GM11168 (cell line): ENCODE data around the gene SRD5A2.
"Not testable (repeated sequence)": the region's sequence is repeated elsewhere in the genome, so short reads cannot be mapped to it uniquely, and the experiment has no call there.

Experiments used
- in situ Hi-C: fragments of 300-500 bp; cut with MboI; formaldehyde crosslinking; loops from one replicate; pipeline ENCODE4 v1.12.0; 2022; ENCODE audit warnings: low sequenced_read_pairs; ENCODE audit not compliant: unreplicated experiment

Gene SRD5A2

DNA sequence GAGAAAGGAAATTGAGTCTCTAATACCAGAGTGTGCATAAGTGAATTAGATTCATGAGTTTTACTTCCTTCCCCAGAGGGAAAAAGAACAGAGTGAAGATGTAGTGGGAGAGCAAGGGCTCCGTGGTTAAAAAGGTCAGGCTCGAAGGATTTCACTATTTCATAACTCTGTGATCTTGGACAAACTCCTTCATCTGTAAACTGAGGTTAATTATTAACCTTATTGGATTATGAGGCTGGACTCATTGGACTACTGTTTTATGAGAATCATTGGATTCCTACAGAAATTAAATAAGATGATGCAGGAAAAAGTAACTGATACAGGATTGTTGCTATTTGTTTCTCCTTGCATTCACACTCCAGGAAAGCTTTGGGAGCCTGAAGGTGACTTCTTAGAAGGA, 45.0 kb downstream of the SRD5A2 start:
- in situ Hi-C loops = no loop called here

GRCh38 chr2:31534636-31535035, 46.1 kb downstream of the SRD5A2 start:
- in situ Hi-C loops = no loop called here

DNA sequence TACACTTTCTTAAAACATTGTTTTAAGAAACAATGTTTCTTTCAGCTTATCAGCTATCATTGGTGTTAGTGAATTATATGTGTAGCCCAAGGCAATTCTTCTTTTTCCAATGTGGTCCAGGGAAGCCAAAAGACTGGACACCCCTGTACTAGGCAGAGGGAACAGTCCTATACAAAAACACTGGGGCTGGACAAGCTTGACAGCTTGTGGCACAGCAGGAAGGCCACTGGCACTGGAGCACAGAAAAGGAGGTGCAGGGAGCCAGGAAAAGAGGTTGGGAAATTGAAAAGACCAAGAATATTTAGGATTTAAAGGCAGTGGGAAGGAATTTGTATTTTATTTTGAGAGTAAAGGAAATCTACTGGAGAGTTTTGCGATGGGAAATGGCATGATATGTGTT, 47.7 kb downstream of the SRD5A2 start:
- in situ Hi-C loops = no loop called here

DNA sequence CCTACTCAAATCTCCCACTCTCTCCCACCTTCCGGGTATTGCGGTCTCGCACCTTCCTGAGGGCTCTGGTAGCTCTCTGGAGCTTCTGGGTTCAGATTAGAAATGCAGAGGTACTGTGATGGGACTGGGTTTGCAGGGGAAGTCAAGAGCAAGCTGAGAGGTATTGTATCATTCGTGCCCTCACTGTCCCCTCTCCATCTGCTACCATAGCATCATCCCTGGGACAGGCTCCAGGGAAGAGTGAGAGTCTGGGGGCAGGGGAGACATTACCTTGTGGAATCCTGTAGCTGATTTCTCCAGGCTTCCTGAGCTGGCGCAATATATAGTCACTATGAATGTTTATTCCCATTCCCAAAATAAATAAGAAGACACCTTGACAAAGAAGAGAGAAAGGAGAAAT, 49.6 kb downstream of the SRD5A2 start:
- in situ Hi-C loops = no loop called here

DNA sequence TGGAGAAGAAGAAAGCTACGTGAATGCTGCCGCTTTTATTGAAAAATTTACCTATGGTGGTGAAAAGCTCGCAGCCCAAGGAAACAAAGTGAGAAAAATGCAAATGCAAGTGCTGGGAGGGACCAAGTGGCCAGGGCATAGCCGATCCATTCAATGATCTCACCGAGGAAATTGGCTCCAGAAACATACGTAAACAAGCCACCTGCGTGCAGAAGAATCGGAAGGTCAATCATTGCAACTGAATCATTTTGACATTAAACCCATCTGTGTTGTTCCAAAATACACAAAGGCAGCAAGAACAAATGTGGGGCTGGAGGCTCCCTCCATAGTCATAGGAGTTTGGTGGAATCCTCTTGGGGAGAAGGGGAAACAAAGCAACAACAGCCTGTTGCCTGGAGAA, 51.5 kb downstream of the SRD5A2 start:
- in situ Hi-C loops = no loop called here

DNA sequence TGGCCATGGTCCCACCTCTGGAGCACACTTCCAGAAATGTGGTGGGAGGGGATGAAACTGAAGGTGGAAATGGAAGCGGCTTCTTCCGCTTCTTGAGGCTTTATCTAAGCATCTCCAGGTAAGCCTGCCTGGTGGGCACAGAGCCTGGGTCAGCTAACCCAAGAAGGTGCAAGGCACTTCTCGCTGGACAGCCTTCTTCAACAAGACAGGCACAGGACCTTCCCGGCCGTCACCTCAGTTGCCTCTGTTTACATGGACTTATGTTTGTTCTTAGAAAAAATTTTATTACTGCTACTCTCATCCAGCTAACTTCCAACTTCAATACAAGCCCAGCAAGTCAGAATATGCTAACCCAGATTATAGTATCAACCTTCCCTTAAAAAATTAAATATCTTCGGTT, 51.9 kb downstream of the SRD5A2 start:
- in situ Hi-C loops = no loop called here

- in situ Hi-C loops = no loop called here
Observed at GRCh38 chr2:31526946-31527732, 53.6 kb downstream of the SRD5A2 start.

GRCh38 chr2:31525876-31526275, 54.9 kb downstream of the SRD5A2 start:
- in situ Hi-C loops = no loop called here

- in situ Hi-C loops = loop anchor here (25.0 kb wide), 1 partner anchor 812 kb away; no protein-coding TSS in a partner anchor
Observed at GRCh38 chr2:31524592-31524991, 56.1 kb downstream of the SRD5A2 start.

- in situ Hi-C loops = loop anchor here (25.0 kb wide), 1 partner anchor 812 kb away; no protein-coding TSS in a partner anchor
Observed at GRCh38 chr2:31523871-31524492, 56.8 kb downstream of the SRD5A2 start.

GRCh38 chr2:31522786-31523185, 58.0 kb downstream of the SRD5A2 start:
- in situ Hi-C loops = loop anchor here (25.0 kb wide), 1 partner anchor 810 kb away; no protein-coding TSS in a partner anchor

GRCh38 chr2:31517442-31518203, 63.1 kb downstream of the SRD5A2 start:
- in situ Hi-C loops = loop anchor here (25.0 kb wide), 1 partner anchor 805 kb away; no protein-coding TSS in a partner anchor

- in situ Hi-C loops = loop anchor here (25.0 kb wide), 1 partner anchor 803 kb away; no protein-coding TSS in a partner anchor
Observed at GRCh38 chr2:31515586-31515985, 65.2 kb downstream of the SRD5A2 start.

- in situ Hi-C loops = loop anchor here (25.0 kb wide), 1 partner anchor 801 kb away; no protein-coding TSS in a partner anchor
Observed at GRCh38 chr2:31513553-31513952, 67.2 kb downstream of the SRD5A2 start.

DNA sequence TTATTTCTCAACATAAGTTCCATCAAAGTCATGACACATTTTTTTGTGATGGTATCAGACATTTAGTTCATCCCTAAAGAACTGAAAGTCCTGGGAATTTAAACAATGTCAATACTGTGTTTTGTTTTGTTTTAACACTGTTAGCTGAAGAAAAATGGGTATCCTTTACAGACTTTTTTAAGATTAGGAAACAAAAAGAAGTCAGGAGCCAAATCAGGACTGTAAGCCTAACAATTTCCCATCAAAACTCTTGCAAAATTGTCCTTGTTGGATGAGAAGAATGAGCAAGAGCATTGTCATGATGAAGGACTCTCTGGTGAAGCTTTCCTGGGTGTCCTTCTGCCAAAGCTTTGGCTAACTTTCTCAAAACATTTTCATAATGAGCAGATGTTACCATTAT, 69.4 kb downstream of the SRD5A2 start:
- in situ Hi-C loops = loop anchor here (25.0 kb wide), 1 partner anchor 799 kb away; no protein-coding TSS in a partner anchor

- in situ Hi-C loops = loop anchor here (25.0 kb wide), 1 partner anchor 793 kb away; no protein-coding TSS in a partner anchor
Observed at GRCh38 chr2:31505111-31505510, 75.6 kb downstream of the SRD5A2 start.

DNA sequence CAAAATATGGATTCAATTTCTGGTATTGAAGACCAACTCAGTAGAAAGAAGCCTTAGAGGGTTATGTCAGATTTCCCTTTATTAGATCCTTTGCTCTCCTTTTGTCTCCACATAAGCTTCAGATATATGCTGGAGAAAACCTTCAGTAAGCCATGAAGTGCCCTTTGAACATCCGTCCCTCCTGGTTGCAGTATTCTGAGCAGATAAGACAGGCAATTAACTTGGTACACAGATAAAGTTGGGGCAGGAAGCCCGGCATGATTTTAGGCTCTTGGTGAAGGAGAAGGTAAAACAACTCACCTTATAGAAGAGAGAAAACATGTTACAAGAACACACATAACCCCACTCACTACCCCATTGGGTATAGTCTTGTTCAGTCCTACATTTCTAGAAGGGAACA, 76.4 kb downstream of the SRD5A2 start:
- in situ Hi-C loops = loop anchor here (25.0 kb wide), 1 partner anchor 792 kb away; no protein-coding TSS in a partner anchor

- in situ Hi-C loops = not testable (repeated sequence)
Observed at GRCh38 chr2:31496451-31496874, 84.3 kb downstream of the SRD5A2 start.

- in situ Hi-C loops = loop anchor here (10.0 kb wide), 1 partner anchor 65 kb away; no protein-coding TSS in a partner anchor
Observed at GRCh38 chr2:31489339-31489738, 91.4 kb downstream of the SRD5A2 start.

GRCh38 chr2:31483246-31483645, 97.5 kb downstream of the SRD5A2 start:
- in situ Hi-C loops = loop anchor here (10.0 kb wide), 1 partner anchor 72 kb away; no protein-coding TSS in a partner anchor
